ENCODE data around the gene CADM1. TPM values are rescaled to one million over a fixed set of nuclear protein-coding genes. Genes with fewer than 3 reads are reported as not detected.

CADM1 gene
- total RNA-seq, 4 donors from 2014 or later = 10.6 to 15.7 (median 13.8) TPM

DNA sequence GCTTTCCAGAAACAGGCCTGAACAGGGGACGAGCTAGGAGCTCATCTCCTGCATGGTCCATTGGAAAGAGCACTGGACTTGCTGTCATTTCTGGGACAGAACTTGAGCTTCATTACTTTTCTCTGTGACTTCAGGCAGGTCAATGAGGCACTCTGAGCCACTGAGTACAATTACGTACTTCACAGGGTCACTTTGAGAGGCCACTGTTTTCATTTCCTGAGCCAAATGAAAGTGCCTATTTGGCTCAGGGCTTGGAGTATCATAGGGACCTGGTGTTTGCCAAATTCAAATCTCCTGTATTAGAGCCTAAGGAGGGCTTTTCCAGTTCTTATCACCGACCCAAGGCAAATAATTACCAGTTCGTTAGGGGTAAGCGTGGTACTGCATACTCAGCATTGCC lies 319.3 kb downstream of the CADM1 start:
- no peaks in the 10 kb centered on the region for H3K9me3 ChIP-seq
- no peak overlapping the region for H3K4me3 ChIP-seq
- 85% methylated on average over 5 of the region's 5 CpGs for WGBS
- no peaks in the 10 kb centered on the region for H3K27me3 ChIP-seq
- intact Hi-C loops (cut with DNase I) = no loop called here
- H3K4me1 ChIP-seq = no peaks in the 10 kb centered on the region
- TF ChIP-seq CTCF (IDR thresholded peaks at IDR 0.05) (no peak), POLR2AphosphoS5 (IDR thresholded peaks at IDR 0.05) (no peak), POLR2A (IDR thresholded peaks at IDR 0.05; ENCODE audit: low read depth) (no peak), EP300 (IDR thresholded peaks at IDR 0.05) (no peak)
- H3K36me3 ChIP-seq = no peaks in the 10 kb centered on the region
- H3K27ac ChIP-seq (replicated peaks in 1 of 4) = no peak overlapping the region
- DNase-seq (ENCODE audit: extremely low spot score) = no peak

DNA sequence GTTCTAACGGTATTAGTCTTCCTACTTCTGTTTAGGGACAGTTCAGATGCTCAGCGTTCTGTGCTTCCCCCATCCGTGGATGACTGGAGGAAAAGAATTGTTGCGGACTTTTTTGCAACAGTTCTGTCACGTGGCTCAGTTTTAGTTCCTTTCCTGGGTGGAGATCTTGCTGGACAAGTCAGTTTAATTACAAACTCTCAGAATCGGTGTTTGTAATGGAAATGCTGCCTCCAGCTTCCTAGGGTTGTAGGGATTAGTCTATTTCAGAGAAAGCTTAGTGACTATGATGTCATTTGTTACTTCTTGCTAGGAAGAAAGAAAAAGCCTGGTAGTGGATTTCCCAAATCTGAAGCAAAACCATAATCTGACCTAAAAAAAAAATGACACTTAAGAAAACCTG lies 320.4 kb downstream of the CADM1 start:
- Histone ChIP-seq H3K27me3 (no peaks in the 10 kb centered on the region), H3K36me3 (no peaks in the 10 kb centered on the region), H3K4me1 (no peaks in the 10 kb centered on the region), H3K9me3 (no peaks in the 10 kb centered on the region), H3K4me3 (no peak overlapping the region), H3K27ac (replicated peaks in 1 of 4) (no peak overlapping the region)
- 84% methylated on average over 6 of the region's 6 CpGs for WGBS
- no peak for DNase-seq (ENCODE audit: extremely low spot score)
- no peak for TF ChIP-seq POLR2A (IDR thresholded peaks at IDR 0.05; ENCODE audit: low read depth)
- TF ChIP-seq EP300 (IDR thresholded peaks at IDR 0.05) = no peak
- no peak for TF ChIP-seq POLR2AphosphoS5 (IDR thresholded peaks at IDR 0.05)
- no peak for TF ChIP-seq CTCF (IDR thresholded peaks at IDR 0.05)
- intact Hi-C loops (cut with DNase I) = no loop called here

- WGBS = 83% methylated on average over 4 of the region's 4 CpGs
- no peaks in the 10 kb centered on the region for H3K4me1 ChIP-seq
- no peak for DNase-seq (ENCODE audit: extremely low spot score)
- H3K9me3 ChIP-seq = no peaks in the 10 kb centered on the region
- no peak overlapping the region for H3K4me3 ChIP-seq
- no peak for TF ChIP-seq POLR2AphosphoS5 (IDR thresholded peaks at IDR 0.05)
- no peak for TF ChIP-seq EP300 (IDR thresholded peaks at IDR 0.05)
- no peak for TF ChIP-seq CTCF (IDR thresholded peaks at IDR 0.05)
- no peak for TF ChIP-seq POLR2A (IDR thresholded peaks at IDR 0.05; ENCODE audit: low read depth)
- H3K27me3 ChIP-seq = no peaks in the 10 kb centered on the region
- no peaks in the 10 kb centered on the region for H3K36me3 ChIP-seq
- intact Hi-C loops (cut with DNase I) = no loop called here
- H3K27ac ChIP-seq (replicated peaks in 1 of 4) = no peak overlapping the region
Measured at GRCh38 chr11:115183136-115183535, 321.1 kb downstream of the CADM1 start.

DNA sequence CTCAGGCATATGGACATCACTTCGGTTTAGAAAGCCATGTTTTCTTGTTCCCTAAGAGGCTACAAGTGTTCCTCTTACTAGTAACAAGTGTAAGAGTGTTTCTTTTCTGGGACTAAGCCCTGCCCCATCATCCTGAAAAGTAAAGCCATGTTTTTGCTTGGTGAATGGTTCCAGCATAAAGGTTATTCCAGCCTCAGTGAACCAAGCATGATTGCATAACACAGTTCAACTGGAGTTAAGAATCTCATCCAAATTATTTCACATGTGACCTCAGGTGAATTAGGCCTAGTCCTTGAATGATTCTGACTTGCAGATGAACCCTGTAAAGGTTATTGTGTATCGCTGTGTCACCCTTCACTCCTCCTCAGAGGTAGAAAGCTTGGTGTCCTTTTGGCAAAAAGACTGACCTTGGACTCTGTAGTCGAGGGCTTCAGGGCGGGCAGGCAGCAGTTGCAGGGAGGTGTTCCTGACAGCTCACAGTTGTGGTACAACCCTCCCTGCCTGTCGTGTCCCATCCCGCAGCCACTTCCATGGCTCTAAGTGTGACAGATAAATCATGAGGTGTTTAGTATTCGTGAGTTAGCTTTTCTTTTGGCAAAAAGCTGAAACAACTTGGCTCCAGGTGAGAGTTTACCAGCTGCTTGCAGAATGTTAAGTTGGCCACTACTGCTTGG lies 321.8 kb downstream of the CADM1 start:
- DNase-seq (ENCODE audit: extremely low spot score) = no peak
- TF ChIP-seq POLR2A (IDR thresholded peaks at IDR 0.05; ENCODE audit: low read depth) (no peak), CTCF (IDR thresholded peaks at IDR 0.05) (no peak), EP300 (IDR thresholded peaks at IDR 0.05) (no peak), POLR2AphosphoS5 (IDR thresholded peaks at IDR 0.05) (no peak)
- H3K4me1 ChIP-seq = no peaks in the 10 kb centered on the region
- H3K36me3 ChIP-seq = no peaks in the 10 kb centered on the region
- H3K27me3 ChIP-seq = no peaks in the 10 kb centered on the region
- no peak overlapping the region for H3K4me3 ChIP-seq
- H3K27ac ChIP-seq (replicated peaks in 1 of 4) = no peak overlapping the region
- 74% methylated on average over 7 of the region's 7 CpGs for WGBS
- no peaks in the 10 kb centered on the region for H3K9me3 ChIP-seq
- intact Hi-C loops (cut with DNase I) = no loop called here

- TF ChIP-seq CTCF (IDR thresholded peaks at IDR 0.05) (no peak), EP300 (IDR thresholded peaks at IDR 0.05) (no peak), POLR2AphosphoS5 (IDR thresholded peaks at IDR 0.05) (no peak), POLR2A (IDR thresholded peaks at IDR 0.05; ENCODE audit: low read depth) (no peak)
- DNase-seq (ENCODE audit: extremely low spot score) = no peak
Measured at GRCh38 chr11:115181538-115181937, 322.7 kb downstream of the CADM1 start.

More at GRCh38 chr11:115181538-115181937, 322.7 kb downstream of the CADM1 start:
- no peaks in the 10 kb centered on the region for H3K4me1 ChIP-seq
- intact Hi-C loops (cut with DNase I) = no loop called here
- no peak overlapping the region for H3K4me3 ChIP-seq
- no peak overlapping the region for H3K27ac ChIP-seq (replicated peaks in 1 of 4)
- no peaks in the 10 kb centered on the region for H3K27me3 ChIP-seq
- no peaks in the 10 kb centered on the region for H3K9me3 ChIP-seq
- 74% methylated on average over 12 of the region's 12 CpGs for WGBS
- no peaks in the 10 kb centered on the region for H3K36me3 ChIP-seq

Measured in esophagus muscularis mucosa (tissue), 4 donors.